Measurements from ENCODE around the gene GDPD5.
A peak's percentile ranks its signal among the peaks of the same experiment; 100 is the strongest.

Gene GDPD5

GRCh38 chr11:75473684-75474083 lies 52.1 kb downstream of the GDPD5 start:
- FAIRE-seq = no peak

GRCh38 chr11:75472081-75472732 lies 53.5 kb downstream of the GDPD5 start:
- DNase-seq (ENCODE audit: low spot score) = no peak
- FAIRE-seq = no peak

More at GRCh38 chr11:75473684-75474083, 52.1 kb downstream of the GDPD5 start:
- no peak for DNase-seq (ENCODE audit: low spot score)

GRCh38 chr11:75471176-75471973 lies 54.4 kb downstream of the GDPD5 start:
- DNase-seq (ENCODE audit: low spot score) (no peak), FAIRE-seq (no peak)

GRCh38 chr11:75470476-75471080 lies 55.2 kb downstream of the GDPD5 start:
- DNase-seq (ENCODE audit: low spot score) (no peak), FAIRE-seq (no peak)

GRCh38 chr11:75469785-75470405 lies 55.8 kb downstream of the GDPD5 start:
- DNase-seq (ENCODE audit: low spot score) (no peak), FAIRE-seq (no peak)

- FAIRE-seq = no peak
- no peak for DNase-seq (ENCODE audit: low spot score)
These were observed 57.0 kb downstream of the GDPD5 start for GRCh38 chr11:75468534-75469340.

- no peak for FAIRE-seq
- no peak for DNase-seq (ENCODE audit: low spot score)
These were observed 57.9 kb downstream of the GDPD5 start for GRCh38 chr11:75467881-75468280.

- no peak for DNase-seq (ENCODE audit: low spot score)
These were observed 58.4 kb downstream of the GDPD5 start for GRCh38 chr11:75467311-75467710.

GRCh38 chr11:75465701-75466531 lies 59.8 kb downstream of the GDPD5 start:
- DNase-seq (ENCODE audit: low spot score) (peak; percentile 17), FAIRE-seq (no peak)

More at GRCh38 chr11:75467311-75467710, 58.4 kb downstream of the GDPD5 start:
- FAIRE-seq = no peak

- no peak for DNase-seq (ENCODE audit: low spot score)
- FAIRE-seq = no peak
These were observed 62.5 kb downstream of the GDPD5 start for GRCh38 chr11:75463106-75463774.

GRCh38 chr11:75462117-75462653 lies 63.6 kb downstream of the GDPD5 start:
- FAIRE-seq = no peak
- DNase-seq (ENCODE audit: low spot score) = no peak

GRCh38 chr11:75461151-75461550 lies 64.6 kb downstream of the GDPD5 start:
- FAIRE-seq = no peak
- no peak for DNase-seq (ENCODE audit: low spot score)

- FAIRE-seq (no peak), DNase-seq (ENCODE audit: low spot score) (no peak)
These were observed 69.1 kb downstream of the GDPD5 start for GRCh38 chr11:75456596-75457183.

- DNase-seq (ENCODE audit: low spot score) = no peak
- FAIRE-seq = no peak
These were observed 70.8 kb downstream of the GDPD5 start for GRCh38 chr11:75454987-75455386.

GRCh38 chr11:75453916-75454655 lies 71.7 kb downstream of the GDPD5 start:
- DNase-seq (ENCODE audit: low spot score) (no peak), FAIRE-seq (no peak)

GRCh38 chr11:75450826-75451821 lies 74.6 kb downstream of the GDPD5 start:
- DNase-seq (ENCODE audit: low spot score) (peak; percentile 60), FAIRE-seq (no peak)

GRCh38 chr11:75450236-75450635 lies 75.5 kb downstream of the GDPD5 start:
- FAIRE-seq (no peak), DNase-seq (ENCODE audit: low spot score) (no peak)

Measured in urothelium cell line (cell line).